ENCODE measurements around the gene PRAMEF7.
"Not testable (repeated sequence)": the region's sequence is repeated elsewhere in the genome, so short reads cannot be mapped to it uniquely, and the experiment has no call there.

The PRAMEF7 gene

GRCh38 chr1:12916310-12916709 lies at the start of gene PRAMEF7:
TSS of gene PRAMEF7 (plus strand) at chr1:12916610. CDS start at chr1:12917693, 1,083 bp downstream.
- not testable (repeated sequence) for H3K9me3 ChIP-seq (ENCODE audit: control insufficient read depth in 1 of 2, low read length in 2 of 2); H3K4me1 ChIP-seq (ENCODE audit: control insufficient read depth in 1 of 2, insufficient read depth in 2 of 2, low read length in 2 of 2); H3K27me3 ChIP-seq (ENCODE audit: low read depth, low read length); H3K36me3 ChIP-seq (ENCODE audit: control insufficient read depth in 1 of 2, insufficient read depth in 2 of 2, low read length in 2 of 2); H3K4me3 ChIP-seq (ENCODE audit: low read depth in 1 of 2, low read length in 2 of 2); H3K27ac ChIP-seq (ENCODE audit: low read length)

GRCh38 chr1:12878453-12878852 lies 38.0 kb upstream of the PRAMEF7 start:
- not testable (repeated sequence) for H3K9me3 ChIP-seq (ENCODE audit: control insufficient read depth in 1 of 2, low read length in 2 of 2); H3K27ac ChIP-seq (ENCODE audit: low read length); H3K27me3 ChIP-seq (ENCODE audit: low read depth, low read length); H3K36me3 ChIP-seq (ENCODE audit: control insufficient read depth in 1 of 2, insufficient read depth in 2 of 2, low read length in 2 of 2); H3K4me3 ChIP-seq (ENCODE audit: low read depth in 1 of 2, low read length in 2 of 2); H3K4me1 ChIP-seq (ENCODE audit: control insufficient read depth in 1 of 2, insufficient read depth in 2 of 2, low read length in 2 of 2)

GRCh38 chr1:12886101-12886500 lies 30.3 kb upstream of the PRAMEF7 start, which contains the start of gene PRAMEF4:
TSS of gene PRAMEF4 (minus strand) at chr1:12886201. CDS start at chr1:12883394, 2,807 bp downstream.
- H3K9me3 ChIP-seq (ENCODE audit: control insufficient read depth in 1 of 2, low read length in 2 of 2); H3K27me3 ChIP-seq (ENCODE audit: low read depth, low read length); H3K27ac ChIP-seq (ENCODE audit: low read length); H3K36me3 ChIP-seq (ENCODE audit: control insufficient read depth in 1 of 2, insufficient read depth in 2 of 2, low read length in 2 of 2); H3K4me3 ChIP-seq (ENCODE audit: low read depth in 1 of 2, low read length in 2 of 2); H3K4me1 ChIP-seq (ENCODE audit: control insufficient read depth in 1 of 2, insufficient read depth in 2 of 2, low read length in 2 of 2): not testable (repeated sequence)

- not testable (repeated sequence) for H3K27ac ChIP-seq (ENCODE audit: low read length)
These were observed 18.2 kb upstream of the PRAMEF7 start, which contains the start of gene PRAMEF10 for GRCh38 chr1:12898170-12898569. TSS of gene PRAMEF10 (minus strand) at chr1:12898270. CDS start at chr1:12895847, 2,423 bp downstream.

GRCh38 chr1:12899186-12899585 lies 17.2 kb upstream of the PRAMEF7 start:
- not testable (repeated sequence) for H3K27ac ChIP-seq (ENCODE audit: low read length); H3K36me3 ChIP-seq (ENCODE audit: control insufficient read depth in 1 of 2, insufficient read depth in 2 of 2, low read length in 2 of 2); H3K27me3 ChIP-seq (ENCODE audit: low read depth, low read length); H3K4me3 ChIP-seq (ENCODE audit: low read depth in 1 of 2, low read length in 2 of 2); H3K9me3 ChIP-seq (ENCODE audit: control insufficient read depth in 1 of 2, low read length in 2 of 2); H3K4me1 ChIP-seq (ENCODE audit: control insufficient read depth in 1 of 2, insufficient read depth in 2 of 2, low read length in 2 of 2)

More at GRCh38 chr1:12898170-12898569, 18.2 kb upstream of the PRAMEF7 start, which contains the start of gene PRAMEF10:
- not testable (repeated sequence) for H3K9me3 ChIP-seq (ENCODE audit: control insufficient read depth in 1 of 2, low read length in 2 of 2); H3K36me3 ChIP-seq (ENCODE audit: control insufficient read depth in 1 of 2, insufficient read depth in 2 of 2, low read length in 2 of 2); H3K4me1 ChIP-seq (ENCODE audit: control insufficient read depth in 1 of 2, insufficient read depth in 2 of 2, low read length in 2 of 2); H3K4me3 ChIP-seq (ENCODE audit: low read depth in 1 of 2, low read length in 2 of 2); H3K27me3 ChIP-seq (ENCODE audit: low read depth, low read length)

- not testable (repeated sequence) for H3K27me3 ChIP-seq (ENCODE audit: low read depth, low read length); H3K9me3 ChIP-seq (ENCODE audit: control insufficient read depth in 1 of 2, low read length in 2 of 2); H3K4me1 ChIP-seq (ENCODE audit: control insufficient read depth in 1 of 2, insufficient read depth in 2 of 2, low read length in 2 of 2); H3K4me3 ChIP-seq (ENCODE audit: low read depth in 1 of 2, low read length in 2 of 2); H3K27ac ChIP-seq (ENCODE audit: low read length); H3K36me3 ChIP-seq (ENCODE audit: control insufficient read depth in 1 of 2, insufficient read depth in 2 of 2, low read length in 2 of 2)
These were observed 12.4 kb upstream of the PRAMEF7 start for GRCh38 chr1:12903793-12904572.

- H3K36me3 ChIP-seq (ENCODE audit: control insufficient read depth in 1 of 2, insufficient read depth in 2 of 2, low read length in 2 of 2); H3K4me1 ChIP-seq (ENCODE audit: control insufficient read depth in 1 of 2, insufficient read depth in 2 of 2, low read length in 2 of 2); H3K27ac ChIP-seq (ENCODE audit: low read length); H3K4me3 ChIP-seq (ENCODE audit: low read depth in 1 of 2, low read length in 2 of 2); H3K9me3 ChIP-seq (ENCODE audit: control insufficient read depth in 1 of 2, low read length in 2 of 2); H3K27me3 ChIP-seq (ENCODE audit: low read depth, low read length): not testable (repeated sequence)
These were observed 5.3 kb downstream of the PRAMEF7 start for GRCh38 chr1:12921749-12922148.

- not testable (repeated sequence) for H3K36me3 ChIP-seq (ENCODE audit: control insufficient read depth in 1 of 2, insufficient read depth in 2 of 2, low read length in 2 of 2); H3K9me3 ChIP-seq (ENCODE audit: control insufficient read depth in 1 of 2, low read length in 2 of 2)
These were observed 8.0 kb downstream of the PRAMEF7 start for GRCh38 chr1:12924368-12924767.

GRCh38 chr1:12947480-12947879 lies 31.1 kb downstream of the PRAMEF7 start, which contains the start of gene PRAMEF6:
TSS of gene PRAMEF6 (minus strand) at chr1:12947580. CDS start at chr1:12942518, 5,062 bp downstream.
- H3K4me3 ChIP-seq (ENCODE audit: low read depth in 1 of 2, low read length in 2 of 2); H3K27ac ChIP-seq (ENCODE audit: low read length); H3K27me3 ChIP-seq (ENCODE audit: low read depth, low read length); H3K4me1 ChIP-seq (ENCODE audit: control insufficient read depth in 1 of 2, insufficient read depth in 2 of 2, low read length in 2 of 2); H3K9me3 ChIP-seq (ENCODE audit: control insufficient read depth in 1 of 2, low read length in 2 of 2); H3K36me3 ChIP-seq (ENCODE audit: control insufficient read depth in 1 of 2, insufficient read depth in 2 of 2, low read length in 2 of 2): not testable (repeated sequence)

More at GRCh38 chr1:12924368-12924767, 8.0 kb downstream of the PRAMEF7 start:
- not testable (repeated sequence) for H3K4me3 ChIP-seq (ENCODE audit: low read depth in 1 of 2, low read length in 2 of 2); H3K27me3 ChIP-seq (ENCODE audit: low read depth, low read length); H3K27ac ChIP-seq (ENCODE audit: low read length); H3K4me1 ChIP-seq (ENCODE audit: control insufficient read depth in 1 of 2, insufficient read depth in 2 of 2, low read length in 2 of 2)

Measured in muscle layer of duodenum (tissue), 2 donors.